Measurements from ENCODE around the gene TTF2.
"Not testable (repeated sequence)": the region's sequence is repeated elsewhere in the genome, so short reads cannot be mapped to it uniquely, and the experiment has no call there.

TTF2 gene

DNA sequence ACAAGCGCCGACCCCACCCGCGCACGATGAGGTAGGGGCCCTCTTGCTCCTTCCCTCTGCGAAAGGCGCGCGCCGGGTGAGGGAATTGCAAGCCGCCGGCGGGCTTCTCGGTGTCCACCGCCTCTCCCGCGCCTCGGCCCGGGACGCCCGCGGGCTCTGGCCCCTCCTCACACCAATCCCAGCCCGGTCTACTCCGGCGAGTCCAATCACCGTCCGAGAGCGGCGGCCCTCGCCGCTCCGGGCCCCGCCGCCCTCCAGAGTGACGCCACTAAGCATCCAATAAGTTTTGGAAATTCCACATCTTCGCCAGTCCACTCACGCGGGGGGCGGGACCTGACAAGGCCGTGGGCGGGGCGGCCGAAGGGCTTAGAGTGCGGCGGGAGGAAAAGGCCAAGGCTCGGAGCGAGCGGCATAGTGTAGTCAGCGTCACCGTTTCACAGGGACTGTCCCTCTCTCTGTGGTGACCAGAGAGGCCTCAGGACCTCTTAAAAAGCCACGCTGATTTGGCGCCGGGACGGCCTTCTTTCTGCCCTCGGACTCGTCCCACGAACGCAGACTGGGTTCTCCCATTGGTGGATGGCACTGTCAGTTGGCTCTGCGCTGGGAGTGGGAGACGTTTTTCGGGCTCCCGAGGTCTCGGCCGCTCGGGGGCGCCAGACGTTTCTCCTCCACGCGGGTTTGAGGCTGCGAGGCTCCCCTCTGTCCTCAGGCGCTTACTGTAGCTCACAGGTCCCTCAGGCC, 61.6 kb downstream of the TTF2 start, which contains the start of gene TRIM45:
TRIM45 (minus strand) TSS at position 161 of the 741 bp plus-strand sequence. CDS start 548 bp downstream, outside the sequence.
- DNase-seq (ENCODE audit: low spot score): peak; percentile 98

DNA sequence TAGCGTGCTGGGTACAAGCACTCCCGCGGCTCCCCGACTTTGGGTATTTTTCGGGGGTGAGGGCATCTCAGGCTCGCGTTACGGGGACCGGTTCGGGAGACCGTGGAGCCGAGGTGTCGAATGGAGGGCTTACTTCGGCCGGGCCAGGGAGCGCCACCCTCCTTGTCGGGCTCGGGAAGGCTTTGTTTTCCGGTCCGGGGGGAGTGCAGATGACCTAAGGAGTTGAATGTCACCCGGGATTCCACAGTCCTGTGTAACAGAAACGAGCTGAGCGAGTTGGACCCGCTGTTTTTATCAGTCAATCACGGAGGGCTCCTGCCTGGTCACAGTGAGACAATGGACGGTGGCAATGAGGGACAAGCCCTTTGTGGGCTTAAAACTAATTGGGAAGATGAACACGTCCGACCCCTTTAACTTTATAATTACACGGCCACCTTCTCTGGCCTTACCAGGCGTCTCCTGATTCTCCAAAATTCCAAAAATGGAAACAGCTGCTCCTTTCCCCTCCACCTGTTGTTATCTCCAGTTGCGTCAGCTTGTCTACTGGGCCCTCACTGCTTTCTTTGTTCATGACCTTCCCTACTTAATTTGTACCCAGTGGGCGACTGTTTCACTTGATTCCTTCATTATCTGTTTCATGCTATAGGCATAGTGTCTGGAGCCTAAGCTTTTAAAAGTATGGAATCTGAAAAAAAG, 62.4 kb downstream of the TTF2 start:
- no peak for DNase-seq (ENCODE audit: low spot score)

DNA sequence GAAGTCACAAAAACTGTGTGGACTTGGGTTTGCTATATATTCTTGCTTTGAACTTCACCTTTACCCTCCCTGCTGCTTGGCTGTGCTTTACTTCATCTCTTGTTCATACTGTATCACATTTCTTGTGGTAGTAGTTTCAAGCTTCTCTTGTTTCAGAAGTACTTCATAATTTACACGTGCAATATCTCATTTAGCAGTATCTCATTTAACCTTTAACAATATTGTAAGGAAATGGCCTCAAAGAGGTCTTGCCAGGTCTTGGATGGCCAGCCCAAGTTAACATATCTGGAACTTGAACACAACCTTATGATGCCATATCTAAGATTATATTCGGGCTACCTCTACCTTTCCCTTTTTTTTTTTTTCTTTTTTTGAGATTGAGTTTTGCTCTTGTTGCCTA, 63.1 kb downstream of the TTF2 start:
- no peak for DNase-seq (ENCODE audit: low spot score)

DNA sequence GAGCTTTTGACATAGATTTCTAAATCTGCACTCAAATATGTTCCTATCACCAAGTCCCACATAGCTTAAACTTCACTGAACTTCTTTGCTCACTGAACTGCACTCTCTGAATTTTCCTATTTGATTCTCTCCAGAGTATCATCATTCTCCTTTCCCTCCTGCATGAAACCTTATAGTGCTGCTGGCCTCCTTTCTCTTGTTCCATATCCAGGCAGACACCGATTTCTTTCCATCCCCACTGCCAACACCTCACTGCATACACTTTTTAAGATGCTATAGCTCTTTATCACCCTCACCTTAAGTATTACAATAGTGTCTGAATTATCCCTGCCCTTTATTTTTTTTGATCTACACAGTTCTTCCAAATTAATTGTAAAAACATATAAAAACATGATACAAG, 64.5 kb downstream of the TTF2 start:
- no peak for DNase-seq (ENCODE audit: low spot score)

DNA sequence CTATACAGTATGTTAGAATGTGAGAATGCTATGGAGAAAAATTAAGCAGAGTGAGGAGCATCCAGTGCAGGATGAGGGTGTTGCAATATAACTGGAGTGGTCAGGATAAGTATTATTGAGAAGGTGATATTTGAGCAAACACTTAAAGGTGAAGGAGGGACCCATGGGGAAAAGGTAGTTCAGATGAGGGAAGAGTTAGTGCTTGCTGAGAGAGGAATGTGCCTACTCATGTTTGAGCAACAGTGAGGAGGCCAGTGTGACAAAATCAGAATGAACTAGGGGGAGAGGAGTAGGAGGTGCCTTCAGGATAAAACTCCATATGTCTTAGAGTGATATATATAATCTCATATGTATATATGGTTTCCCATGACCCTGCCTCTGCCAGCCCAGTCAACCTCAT, 67.7 kb downstream of the TTF2 start:
- no peak for DNase-seq (ENCODE audit: low spot score)

DNA sequence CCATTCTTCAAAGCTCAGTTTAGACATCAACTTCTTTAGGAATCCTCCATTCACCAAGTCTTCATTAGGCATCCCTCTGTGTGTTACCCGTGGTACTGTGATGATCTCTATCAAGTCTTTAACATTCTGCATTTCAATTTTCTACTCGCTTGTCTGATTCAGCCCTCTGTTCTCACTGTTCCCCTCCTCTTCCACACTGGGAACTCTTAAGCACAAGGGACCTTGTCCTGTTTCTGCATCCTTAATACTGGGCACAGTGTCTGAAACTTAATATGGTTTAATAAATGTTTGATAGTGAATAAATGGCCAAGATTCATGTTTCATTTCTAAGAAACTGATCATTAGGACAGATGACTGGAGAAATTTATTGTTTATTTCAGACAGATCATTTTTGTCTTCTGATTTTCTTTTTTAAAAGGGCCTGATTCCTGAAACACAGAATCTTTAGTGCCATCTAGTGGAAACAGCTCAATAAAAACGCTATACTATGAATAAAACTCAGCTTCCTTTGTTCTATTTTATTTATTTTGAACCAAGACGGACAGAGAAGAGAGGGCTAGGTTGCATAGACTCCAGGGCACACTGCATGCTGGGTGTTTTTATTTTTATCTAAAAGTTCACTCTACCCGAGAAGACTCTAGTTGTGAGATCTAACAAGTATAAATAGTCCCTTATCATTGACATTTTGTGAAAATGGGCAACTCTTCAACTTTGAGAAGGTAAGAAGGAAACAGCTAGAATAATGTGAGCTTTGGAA, 68.4 kb downstream of the TTF2 start:
- DNase-seq (ENCODE audit: low spot score): peak; percentile 76

DNA sequence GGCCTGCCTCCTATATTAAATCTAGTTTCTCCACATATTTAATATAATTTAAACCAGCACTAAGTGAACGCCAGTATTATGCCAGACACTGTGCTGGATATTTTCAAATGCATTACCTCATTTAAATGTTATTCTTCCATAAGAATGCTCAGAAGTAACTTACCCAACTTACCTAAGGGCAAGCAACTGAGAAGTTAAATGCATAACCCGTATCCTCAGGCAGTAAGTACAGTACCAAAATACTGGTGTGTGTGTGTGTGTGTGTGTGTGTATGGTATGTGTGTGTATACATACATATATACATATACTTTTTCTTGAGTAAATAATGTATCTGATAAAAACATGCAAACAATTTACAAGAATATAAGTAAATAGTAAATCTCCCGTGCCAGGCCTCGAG, 70.4 kb downstream of the TTF2 start:
- no peak for DNase-seq (ENCODE audit: low spot score)

DNA sequence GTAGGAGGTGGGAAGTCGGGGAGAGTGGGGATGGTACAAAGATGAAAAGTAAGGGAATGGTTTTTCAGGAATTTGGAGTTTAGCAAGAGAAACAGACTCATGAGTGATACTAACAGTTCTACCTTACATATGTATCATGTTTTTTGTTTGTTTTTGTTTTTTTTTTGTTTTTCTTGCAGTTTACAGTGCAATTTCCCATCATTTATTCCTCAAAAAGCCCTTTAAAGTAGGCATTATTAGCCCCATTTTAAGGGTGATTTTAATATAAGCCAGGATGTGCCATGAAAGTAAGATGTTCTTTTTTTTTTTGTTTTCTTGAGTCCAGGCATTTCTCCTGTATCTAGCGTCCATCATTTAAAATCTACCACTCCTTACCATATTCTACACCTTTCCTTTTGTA, 75.2 kb downstream of the TTF2 start:
- DNase-seq (ENCODE audit: low spot score): no peak

DNA sequence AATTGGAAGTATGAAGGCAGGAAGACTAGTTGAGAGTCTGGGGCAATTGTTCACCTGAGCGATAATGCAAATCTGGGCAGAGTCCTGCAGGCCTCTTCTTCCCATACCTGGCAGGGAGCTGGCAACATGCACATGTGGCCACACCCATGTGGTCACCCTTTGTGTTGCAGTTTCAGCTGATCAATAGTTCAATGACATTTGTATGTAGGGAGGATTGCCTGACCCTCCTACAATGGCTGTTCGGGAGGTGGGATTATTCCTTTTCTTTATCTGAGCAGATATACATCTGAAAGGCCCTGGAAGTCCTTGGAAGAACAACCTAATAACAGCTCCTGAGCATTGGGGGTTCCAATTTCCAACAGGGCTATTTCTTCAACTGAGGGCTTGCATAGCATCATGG, 76.6 kb downstream of the TTF2 start:
- DNase-seq (ENCODE audit: low spot score): no peak

DNA sequence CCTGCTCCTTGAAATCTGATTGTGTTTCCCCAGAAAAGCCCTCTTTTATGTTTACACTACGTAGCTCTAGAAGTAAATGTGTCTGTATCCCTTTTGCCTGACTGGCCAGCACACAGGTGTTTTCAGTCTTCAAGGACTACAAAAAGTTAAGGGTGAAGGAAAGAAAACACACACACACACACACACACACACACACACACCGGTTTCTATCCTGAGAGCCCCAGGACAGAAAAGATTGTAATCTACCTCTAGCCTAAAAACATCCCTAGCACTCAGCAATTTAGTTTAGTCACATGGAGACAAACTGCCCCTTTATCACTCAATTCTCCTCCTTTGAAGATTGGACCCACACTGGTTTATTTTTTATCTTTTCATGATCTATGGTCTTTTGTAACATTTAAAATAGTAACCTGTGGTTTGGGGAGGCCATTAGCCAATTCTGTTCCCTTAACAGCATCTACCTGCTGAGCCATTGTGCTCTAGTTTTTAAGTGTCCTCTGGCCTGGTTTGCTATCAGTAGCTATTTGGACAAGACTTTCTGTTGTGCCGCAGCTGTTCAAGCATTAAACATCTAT, 77.2 kb downstream of the TTF2 start:
- DNase-seq (ENCODE audit: low spot score): no peak

DNA sequence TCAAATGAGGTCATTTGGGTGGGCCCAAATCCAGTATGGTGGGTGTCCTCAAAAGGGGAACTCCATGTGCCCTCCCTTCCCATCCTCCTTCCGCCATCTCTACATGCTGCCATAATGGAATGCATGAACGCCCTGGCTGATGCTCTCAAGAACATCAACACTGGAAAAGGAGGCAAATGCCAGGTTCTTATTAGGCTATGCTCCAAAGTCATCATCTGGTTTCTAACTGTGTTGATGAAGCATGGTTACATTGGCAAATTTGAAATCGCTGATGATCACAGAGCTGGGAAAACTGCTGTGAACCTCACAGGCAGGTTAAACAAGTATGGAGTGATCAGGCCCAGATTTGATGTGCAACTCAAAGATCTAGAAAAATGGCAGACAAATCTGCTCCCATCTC, 78.0 kb downstream of the TTF2 start:
- no peak for DNase-seq (ENCODE audit: low spot score)

DNA sequence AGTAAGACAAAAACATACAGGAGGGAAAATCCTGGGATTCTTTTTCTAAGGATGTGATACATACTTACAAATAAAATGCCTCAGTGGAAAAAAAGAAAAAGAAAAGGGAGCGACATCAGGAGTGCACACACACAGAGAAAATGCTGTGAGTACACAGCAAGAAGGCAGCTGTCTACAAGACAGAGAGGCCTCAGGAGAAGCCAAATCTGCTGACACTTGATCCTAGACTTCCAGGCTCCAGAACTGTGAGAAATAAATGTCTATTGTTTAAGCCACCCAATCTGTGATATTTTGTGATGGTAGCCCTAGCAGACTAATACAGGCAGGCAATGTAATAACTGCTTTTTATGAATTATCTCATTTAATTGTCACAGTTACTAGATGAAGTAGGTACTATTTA, 78.4 kb downstream of the TTF2 start:
- no peak for DNase-seq (ENCODE audit: low spot score)

DNA sequence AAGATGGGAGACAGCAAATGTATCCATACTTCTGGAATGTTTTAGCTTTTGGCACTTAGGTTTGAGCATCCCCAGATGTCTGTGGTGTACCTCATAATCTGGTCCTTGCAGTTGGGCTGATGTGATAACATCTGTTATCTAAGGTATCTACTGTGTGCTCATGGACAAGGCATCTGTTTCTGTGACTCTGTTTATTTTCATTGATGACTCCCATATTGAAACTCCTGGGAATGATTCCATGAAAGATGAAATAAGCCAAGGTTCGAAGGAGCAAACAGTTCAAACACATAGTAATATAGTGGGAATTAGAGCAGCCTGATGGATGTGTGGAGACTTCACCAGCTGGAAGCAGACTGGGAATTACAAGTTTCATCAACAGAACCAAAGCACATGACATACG, 82.1 kb downstream of the TTF2 start:
- no peak for DNase-seq (ENCODE audit: low spot score)

DNA sequence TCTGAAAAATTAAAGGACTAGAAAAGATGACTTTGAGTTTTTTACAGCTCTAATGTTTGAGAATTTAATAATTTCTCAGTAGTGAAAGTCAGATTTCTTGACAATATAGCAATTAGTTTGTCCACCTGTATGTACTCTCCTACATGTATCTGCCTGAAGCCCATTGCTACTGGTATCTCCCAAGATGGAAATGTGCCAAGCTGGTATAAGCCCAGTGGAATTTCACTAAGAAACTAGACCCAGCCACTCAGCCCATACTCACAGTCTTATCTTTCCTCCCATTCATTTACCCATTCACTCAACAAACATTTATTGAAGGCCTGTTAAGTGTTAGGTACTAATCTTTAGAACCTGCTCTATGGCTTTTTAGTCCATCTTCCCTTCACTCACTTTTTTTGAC, 83.0 kb downstream of the TTF2 start:
- DNase-seq (ENCODE audit: low spot score): no peak

DNA sequence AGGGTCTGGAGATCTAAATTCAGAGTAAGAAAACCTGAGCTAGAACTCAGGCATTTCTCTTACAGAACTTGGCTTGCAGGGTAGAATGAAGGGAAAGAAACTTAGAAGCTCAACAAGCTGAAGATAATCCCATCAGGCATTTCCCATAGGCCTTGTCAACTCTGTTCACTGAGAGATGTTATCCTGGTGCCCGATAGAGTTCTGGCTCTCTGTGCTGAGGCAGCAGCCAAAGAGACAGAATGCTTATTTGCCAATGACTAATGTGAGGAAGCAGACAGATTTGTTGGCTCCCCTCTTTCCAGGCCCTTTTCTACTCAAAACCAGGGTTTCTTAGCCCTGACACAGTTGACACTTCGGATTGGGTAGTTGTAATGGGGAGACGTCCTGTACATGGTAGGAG, 83.7 kb downstream of the TTF2 start:
- no peak for DNase-seq (ENCODE audit: low spot score)

DNA sequence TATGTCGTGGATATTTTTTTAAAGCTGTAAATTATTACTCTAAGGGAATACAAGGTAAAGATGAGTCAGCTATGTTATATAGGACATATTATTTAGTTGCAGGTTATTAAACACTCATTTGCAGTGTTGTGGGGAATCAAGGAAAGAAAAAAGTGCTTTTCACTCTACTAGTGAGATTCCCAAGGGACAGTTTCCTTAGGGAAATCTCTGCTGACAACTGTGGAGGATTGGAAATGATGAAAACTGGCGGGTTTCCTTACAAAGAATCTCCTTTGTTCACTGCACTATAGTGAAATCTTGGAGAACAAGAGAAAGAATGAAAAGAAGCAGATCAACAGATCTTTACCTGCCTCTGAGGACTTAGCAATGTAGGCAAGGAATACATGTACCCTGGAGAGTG, 85.9 kb downstream of the TTF2 start:
- no peak for DNase-seq (ENCODE audit: low spot score)

DNA sequence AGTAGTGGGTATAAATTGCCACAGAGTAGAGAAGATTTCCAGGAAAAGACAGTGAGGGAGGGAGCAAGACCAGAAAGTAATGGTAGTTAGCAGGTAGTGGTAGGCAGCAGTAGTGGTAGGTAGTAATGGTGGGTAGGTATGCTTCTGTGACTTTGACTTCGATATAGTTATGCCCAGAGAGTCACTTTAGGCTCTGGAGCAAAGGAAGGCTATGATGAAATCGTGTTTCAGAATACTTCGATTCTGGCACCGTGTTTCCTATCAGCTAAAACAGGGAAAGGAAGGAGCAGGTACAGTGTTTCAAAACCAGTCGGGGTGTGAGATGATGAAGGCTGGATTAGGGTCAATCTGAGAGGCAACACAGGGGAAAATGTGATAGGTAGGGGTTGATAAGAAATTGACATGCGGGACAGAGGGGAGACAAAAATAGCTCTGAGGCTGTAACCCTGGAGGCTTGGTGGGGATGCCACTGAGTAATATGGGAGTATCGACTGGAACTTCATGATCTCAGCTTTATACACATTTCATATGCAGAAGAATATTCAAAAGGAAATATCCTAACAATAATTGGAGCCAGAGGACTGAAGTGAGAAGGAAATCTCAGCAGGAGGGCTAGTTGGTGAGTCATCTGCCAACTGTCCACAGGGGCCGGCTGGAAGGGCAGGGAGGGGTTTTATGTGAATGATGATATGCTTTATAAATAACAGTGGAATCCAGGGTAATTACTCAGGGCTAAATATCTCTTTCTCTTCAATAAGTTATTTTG, 86.6 kb downstream of the TTF2 start:
- no peak for DNase-seq (ENCODE audit: low spot score)

DNA sequence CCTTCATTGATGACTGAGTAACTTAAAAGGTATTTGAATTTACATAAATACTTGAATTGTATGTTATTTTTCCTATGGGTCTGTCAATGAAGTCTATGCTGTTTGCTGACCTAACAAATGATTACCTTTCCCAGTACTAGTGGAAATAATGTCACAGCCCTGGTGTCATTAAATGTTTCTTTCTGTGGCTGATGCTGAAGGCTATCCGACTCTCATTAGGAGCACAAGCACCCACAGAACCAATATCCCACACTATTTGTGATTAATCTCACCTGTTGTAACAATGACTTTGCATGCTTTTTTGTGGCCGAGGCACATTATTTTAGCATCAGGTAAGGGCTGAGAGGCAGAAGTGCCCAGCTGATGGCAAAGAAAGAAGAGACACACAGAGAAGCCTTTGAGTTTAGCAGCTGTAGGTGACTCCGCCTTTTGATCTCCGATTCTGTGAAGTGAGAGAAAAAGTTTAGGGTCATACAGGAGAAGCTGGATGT, 87.3 kb downstream of the TTF2 start:
- no peak for DNase-seq (ENCODE audit: low spot score)

DNA sequence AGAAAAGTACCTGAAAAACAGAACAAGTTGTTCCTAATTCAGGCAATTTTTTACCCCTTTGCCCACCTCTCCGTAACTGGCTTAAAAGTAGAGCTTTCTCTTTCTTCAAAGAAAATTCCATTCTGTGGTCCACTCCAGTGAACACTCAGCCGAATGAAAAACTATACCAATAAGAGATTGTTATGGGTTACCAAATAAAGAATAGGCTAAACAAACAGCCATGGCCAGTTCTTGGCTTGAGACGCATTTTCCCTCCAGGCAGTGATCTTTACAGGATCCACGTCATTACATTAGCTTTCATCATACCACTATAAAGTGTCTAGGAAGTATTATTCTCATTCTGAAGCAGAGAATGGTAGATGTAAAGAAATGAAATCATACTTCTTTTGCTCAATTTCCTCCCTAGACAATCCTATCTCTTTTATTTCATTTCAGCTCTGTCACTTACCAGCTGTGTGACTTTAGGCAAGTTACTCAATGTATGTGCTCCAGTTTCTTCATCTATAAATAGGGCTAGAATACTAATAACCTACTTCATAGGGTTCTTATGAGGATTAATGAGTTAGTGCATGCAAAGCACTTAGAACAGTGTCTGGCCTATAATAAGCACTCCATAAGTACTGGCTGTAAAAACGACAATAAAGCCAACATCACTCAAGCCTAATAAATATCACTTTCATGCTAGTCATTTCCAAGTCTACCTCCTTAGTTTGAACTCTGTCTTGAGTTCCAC, 87.9 kb downstream of the TTF2 start:
- DNase-seq (ENCODE audit: low spot score): no peak

DNA sequence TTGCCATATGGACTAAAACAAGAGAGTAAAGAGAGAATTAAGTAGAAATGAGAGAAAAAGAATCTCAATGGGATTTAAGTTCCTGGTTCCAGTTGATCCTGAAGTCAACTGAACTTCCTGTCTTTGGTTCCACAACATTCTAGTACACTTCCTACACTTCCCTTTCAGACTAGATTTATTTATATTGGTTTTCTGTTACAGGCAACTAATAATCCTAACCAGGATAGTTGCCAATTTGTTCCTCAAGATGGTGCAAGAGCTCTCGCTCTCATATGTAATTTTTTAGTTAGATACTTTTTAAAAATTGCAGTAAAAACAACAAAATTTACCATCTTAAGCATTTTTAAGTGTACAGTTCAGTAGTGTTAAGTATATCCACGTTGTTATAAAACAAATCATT, 90.2 kb downstream of the TTF2 start:
- DNase-seq (ENCODE audit: low spot score): no peak

DNA sequence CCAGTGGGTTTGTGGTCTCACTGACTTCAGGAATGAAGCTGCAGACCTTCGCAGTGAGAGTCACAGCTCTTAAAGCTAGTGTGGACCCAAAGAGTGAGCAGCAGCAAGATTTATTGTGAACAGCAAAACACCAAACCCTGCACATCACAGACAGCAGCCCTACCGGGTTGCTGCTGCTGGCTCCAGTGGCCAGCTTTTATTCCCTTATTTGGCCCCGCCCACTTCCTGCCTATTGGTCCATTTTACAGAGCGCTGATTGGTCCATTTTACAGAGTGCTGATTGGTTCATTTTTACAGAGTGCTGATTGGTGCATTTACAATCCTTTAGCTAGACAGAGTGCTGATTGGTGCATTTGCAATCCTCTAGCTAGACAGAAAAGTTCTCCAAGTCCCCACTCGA, 91.2 kb downstream of the TTF2 start:
- DNase-seq (ENCODE audit: low spot score): not testable (repeated sequence)
